GM12878 (cell line): ENCODE data around the gene WWOX. TPM values are rescaled to one million over a fixed set of nuclear protein-coding genes. Genes with fewer than 3 reads are reported as not detected.

Experiments
- ATAC-seq: fragments of 200-7000 bp; cut with Tn5 transposase; 3 replicates; pipeline ENCODE4 v1.9.1; 2020; ENCODE audit warnings: mild to moderate bottlenecking, moderate library complexity
- BruUV-seq: library from RNA; stranded (reverse); fragments of 400-500 nt; replicated peaks from 2 replicates; lab custom pipeline; 2021; lab: Mats Ljungman, UMichigan
- CTCF ChIA-PET: fragments of 300-600 bp; sonication (Branson Sonifier 250); formaldehyde crosslinking; extraction: SDS; loops from one replicate; lab custom pipeline; 2021; ENCODE audit warnings: inconsistent platforms; lab: Yijun Ruan, JAX
- POLR2A ChIA-PET: fragments of 350-600 bp; formaldehyde crosslinking; extraction: SDS; loops from one replicate; lab custom pipeline; 2021; ENCODE audit warnings: inconsistent platforms; lab: Charles Lee
- RAD21 ChIA-PET: fragments of 300-600 bp; sonication (Branson Sonifier 250); formaldehyde crosslinking; loops from one replicate; lab custom pipeline; 2023; ENCODE audit warnings: antibody characterized with exemption; ENCODE audit not compliant: unreplicated experiment; lab: Charles Lee
- SMC1A ChIA-PET: fragments of 300-600 bp; sonication (Branson Sonifier 250); formaldehyde crosslinking; loops from one replicate; lab custom pipeline; 2023; ENCODE audit not compliant: unreplicated experiment, uncharacterized antibody; lab: Charles Lee
- DNase-seq: peaks from one replicate; pipeline ENCODE4 v3.0.0-alpha.2; 2011; ENCODE audit warnings: low read depth, low spot score
- FAIRE-seq: peaks from 3 replicates; lab custom pipeline; 2011; peaks lifted over from hg19 to GRCh38; lab: Jason Lieb, UNC
- H2AFZ ChIP-seq: 2 replicates; pipeline ENCODE4 v1.6.0; 2011; ENCODE audit warnings: low read depth, low read length, control low read depth; ENCODE audit not compliant: control insufficient read depth
- H3K27ac ChIP-seq: 2 replicates; pipeline ENCODE4 v1.5.1; 2011; ENCODE audit warnings: control low read depth; ENCODE audit not compliant: control insufficient read depth, insufficient read depth
- H3K27me3 ChIP-seq, 2 experiments: replicated peaks in 1 of 2; 2 replicates each; pipeline versions ENCODE4 v1.6.0 to v1.6.1; 2011; ENCODE audit warnings: low read length in 1 of 2; ENCODE audit not compliant: control insufficient read depth in 2 of 2, insufficient read depth in 2 of 2
- H3K36me3 ChIP-seq, 2 experiments: 2 replicates each; pipeline ENCODE4 v1.5.1; 2011; ENCODE audit warnings: low read length in 1 of 2; ENCODE audit not compliant: control insufficient read depth in 2 of 2, insufficient read depth in 2 of 2
- H3K4me1 ChIP-seq: 2 replicates; pipeline ENCODE4 v1.6.1; 2011; ENCODE audit warnings: mild to moderate bottlenecking, low read length, moderate library complexity, mixed read lengths; ENCODE audit not compliant: control insufficient read depth, insufficient read depth
- H3K4me2 ChIP-seq: 2 replicates; pipeline ENCODE4 v1.6.0; 2011; ENCODE audit warnings: control low read depth; ENCODE audit not compliant: control insufficient read depth, insufficient read depth
- H3K4me3 ChIP-seq: fragments of 200-600 bp; sonication (generic); 2 replicates; pipeline ENCODE4 v1.5.1; 2016
- H3K79me2 ChIP-seq: 2 replicates; pipeline ENCODE4 v1.6.0; 2011; ENCODE audit warnings: low read length; ENCODE audit not compliant: control insufficient read depth, insufficient read depth
- H3K9ac ChIP-seq: 2 replicates; pipeline ENCODE4 v1.8.0; 2011; ENCODE audit warnings: low read length, control low read depth, mixed read lengths; ENCODE audit not compliant: control insufficient read depth, insufficient read depth
- H3K9me3 ChIP-seq: replicated peaks from 3 replicates; pipeline ENCODE4 v1.5.1; 2011; ENCODE audit warnings: mild to moderate bottlenecking, low read length; ENCODE audit not compliant: control insufficient read depth, insufficient read depth
- H4K20me1 ChIP-seq: 2 replicates; pipeline ENCODE4 v1.6.0; 2011; ENCODE audit not compliant: control insufficient read depth, insufficient read depth
- EGR1 ChIP-seq, 2 experiments: IDR thresholded peaks; 1 replicate in 1 of 2; 2 replicates in 1 of 2; pipeline ENCODE4 v1.6.1; 2011 to 2012; ENCODE audit warnings: low read depth in 2 of 2, low read length in 2 of 2, borderline replicate concordance in 1 of 2, mild to moderate bottlenecking in 1 of 2, moderate library complexity in 1 of 2
- NFXL1 ChIP-seq: fragments of 450-650 bp; IDR thresholded peaks from 2 replicates; pipeline ENCODE4 v1.6.1; 2017; ENCODE audit warnings: antibody characterized with exemption, mild to moderate bottlenecking, borderline replicate concordance
- RB1 ChIP-seq: fragments of 450-650 bp; formaldehyde crosslinking; IDR thresholded peaks from 2 replicates; pipeline ENCODE4 v1.6.1; 2017; ENCODE audit warnings: mild to moderate bottlenecking, borderline replicate concordance
- RBBP5 ChIP-seq: fragments of 200-600 bp; sonication (generic); conservative IDR thresholded peaks from 2 replicates; pipeline ENCODE4 v1.6.1; 2016
- SP1 ChIP-seq: IDR thresholded peaks from one replicate; pipeline ENCODE4 v1.6.1; 2011; ENCODE audit warnings: low read depth, low read length
- TCF7 ChIP-seq: IDR thresholded peaks from 2 replicates; pipeline ENCODE4 v1.6.1; 2014; ENCODE audit warnings: antibody characterized with exemption, borderline replicate concordance
- USF2 ChIP-seq: IDR thresholded peaks from 2 replicates; pipeline ENCODE4 v1.6.1; 2011; ENCODE audit warnings: low read depth, low read length, improper control_type of control experiment, borderline replicate concordance
- ZBED1 ChIP-seq: IDR thresholded peaks from 2 replicates; pipeline ENCODE4 v1.6.1; 2016; ENCODE audit warnings: borderline replicate concordance
- ZNF217 ChIP-seq: fragments of 450-650 bp; IDR thresholded peaks from 2 replicates; pipeline ENCODE4 v1.6.1; 2017; ENCODE audit warnings: antibody characterized with exemption, mild to moderate bottlenecking
- ZNF24 ChIP-seq: fragments of 450-650 bp; IDR thresholded peaks from 2 replicates; pipeline ENCODE4 v1.6.1; 2017; ENCODE audit warnings: antibody characterized with exemption, mild to moderate bottlenecking
- WGBS: methylation state at CpG from one replicate; pipeline ENCODE4 v1.1.6; 2016; ENCODE audit warnings: low lambda C conversion rate; ENCODE audit not compliant: insufficient replicate concordance, insufficient coverage; ENCODE audit errors: missing lambda C conversion rate; 5-methylcytosine and 5-hydroxymethylcytosine counted together
- in situ Hi-C: fragments of 300-500 bp; cut with MboI; formaldehyde crosslinking; loops from 9 replicates; pipeline ENCODE4 v1.14.3; 2018; ENCODE audit warnings: mixed read lengths
- intact Hi-C: fragments of 100-400 bp; cut with micrococcal nuclease; formaldehyde crosslinking; loops from one replicate; pipeline ENCODE4 v1.14.2; 2022; ENCODE audit not compliant: unreplicated experiment
- polyA plus RNA-seq, 11 experiments: library from polyadenylated mRNA; depleted of rRNA in 4 of 11; unstranded in 6 of 11; stranded (reverse) in 5 of 11; fragments of >200 nt; fragmentation: Nextera tagmentation in 4 of 11; fragmentation: Illumina TruSeq in 1 of 11; extraction: Ambion mirVana in 4 of 11; extraction: Trizol in 1 of 11; gene quantifications; 1 replicate in 1 of 11; 2 replicates in 10 of 11; pipeline versions ENCODE4 v1.2.1 to v1.2.3, GENCODE V29; 2011 to 2016; ENCODE audit warnings: inconsistent platforms in 2 of 11, missing spikeins in 2 of 11, low read depth in 1 of 11
- total RNA-seq, 4 experiments: library from RNA; depleted of rRNA in 3 of 4; stranded (reverse); fragments of >200 nt in 3 of 4; fragmentation: Illumina TruSeq in 1 of 4; extraction: Trizol in 1 of 4; gene quantifications; 2 replicates each; pipeline versions ENCODE4 v1.2.1 to v1.2.3, GENCODE V29; 2013 to 2021

The WWOX gene
- total and polyA plus RNA-seq, 10 of the 15 experiments (the other 5 are each of a cell fraction or from before 2014, with no cell fraction given): 2.8 to 24.4 (median 17.8) TPM

- no TSS peak for BruUV-seq
- no peaks in the 10 kb centered on the region for H3K27me3 ChIP-seq
- H3K4me3 ChIP-seq: no peak overlapping the region
- H3K4me1 ChIP-seq: no peaks in the 10 kb centered on the region
- H3K9me3 ChIP-seq: no peaks in the 10 kb centered on the region; the same call in 2 of the 3 replicates
- ChIA-PET CTCF (no interaction called here), POLR2A (no interaction called here), SMC1A (no interaction called here), RAD21 (no interaction called here)
- ATAC-seq (no peak), FAIRE-seq (no peak), DNase-seq (no peak)
- no peak overlapping the region for H3K4me2 ChIP-seq
- no peak overlapping the region for H3K9ac ChIP-seq
- H3K27ac ChIP-seq: no peak overlapping the region
- intact Hi-C loops (no loop called here), in situ Hi-C loops (no loop called here)
- H3K79me2 ChIP-seq: no peaks in the 10 kb centered on the region
- 89% methylated on average over 12 of the region's 12 CpGs for WGBS
- H3K36me3 ChIP-seq: no peaks in the 10 kb centered on the region
- no peak for TF ChIP-seq EGR1 (IDR thresholded peaks at IDR 0.05; ENCODE audit: borderline replicate concordance in 1 of 2, low read depth in 2 of 2, low read length in 2 of 2)
- TF ChIP-seq TCF7: no peak
- no peak for TF ChIP-seq USF2
- TF ChIP-seq NFXL1: no peak
- no peak for TF ChIP-seq RB1
- TF ChIP-seq ZBED1: no peak
- no peak for TF ChIP-seq ZNF24
- TF ChIP-seq SP1: no peak
- no peak for TF ChIP-seq RBBP5
- no peak for TF ChIP-seq ZNF217
- H2AFZ ChIP-seq: no peak overlapping the region
- H4K20me1 ChIP-seq: no peaks in the 10 kb centered on the region
Observed at GRCh38 chr16:78163772-78164670, 64.6 kb downstream of the WWOX start.
